ENCODE data around the gene IP6K2. TPM values are rescaled to one million over a fixed set of nuclear protein-coding genes. Genes with fewer than 3 reads are reported as not detected.

IP6K2 gene
- total RNA-seq, 1 experiment from 2014 or later = 102 TPM

GRCh38 chr3:48700731-48701405, 16.2 kb downstream of the IP6K2 start:
- H3K27me3 ChIP-seq (ENCODE audit: low read length) = no peaks in the 10 kb centered on the region
- TF ChIP-seq EZH2 (IDR thresholded peaks at IDR 0.05; ENCODE audit: low read length, unreplicated experiment) = no peak
- TF ChIP-seq CTCF (conservative IDR thresholded peaks at IDR 0.05; ENCODE audit: low read depth, low read length) = no peak
- no peak for TF ChIP-seq EZH2phosphoT487 (IDR thresholded peaks at IDR 0.05; ENCODE audit: borderline replicate concordance, low read length)
- peaks cover 96% of the 10 kb centered on the region for H3K79me2 ChIP-seq (ENCODE audit: low read length)
- no peak overlapping the region for H3K27ac ChIP-seq (ENCODE audit: low read length)
- no peak overlapping the region for H3K9ac ChIP-seq (ENCODE audit: low read length)
- ATAC-seq = no peak; the same call in none of the 2 replicates
- ChIA-PET CTCF (no interaction called here), POLR2A (ENCODE audit: unreplicated experiment) (no interaction called here)
- no peak for DNase-seq
- no peaks in the 10 kb centered on the region for H3F3A ChIP-seq (ENCODE audit: low read length, unreplicated experiment)
- no peak overlapping the region for H3K4me3 ChIP-seq (ENCODE audit: low read length)
- H3K36me3 ChIP-seq (ENCODE audit: low read depth, low read length) = peaks cover 47% of the 10 kb centered on the region
- H3K9me3 ChIP-seq (ENCODE audit: low read length) = no peaks in the 10 kb centered on the region
- no TSS peak for BruUV-seq (replicated peaks)
- no peaks in the 10 kb centered on the region for H3K9me2 ChIP-seq (replicated peaks; ENCODE audit: low read length)
- no peak overlapping the region for H3K4me2 ChIP-seq (ENCODE audit: low read length)
- intact Hi-C loops (cut with micrococcal nuclease) = no loop called here
- no peak overlapping the region for H2AFZ ChIP-seq (ENCODE audit: low read length)
- H4K20me1 ChIP-seq (ENCODE audit: low read length) = peaks cover 58% of the 10 kb centered on the region
- peaks cover 11% of the 10 kb centered on the region; the same call in 1 of the 2 replicates for H3K4me1 ChIP-seq (ENCODE audit: insufficient read depth, low read length)

GRCh38 chr3:48698891-48699290, 18.1 kb downstream of the IP6K2 start:
- BruUV-seq (replicated peaks) = no TSS peak
- peaks cover 53% of the 10 kb centered on the region for H3K36me3 ChIP-seq (ENCODE audit: low read depth, low read length)
- intact Hi-C loops (cut with micrococcal nuclease) = loop anchor here (2.0 kb wide), 1 partner anchor 42 kb away; no protein-coding TSS in a partner anchor
- CTCF ChIA-PET = no interaction called here
- H3K4me1 ChIP-seq (ENCODE audit: insufficient read depth, low read length) = peaks cover 22% of the 10 kb centered on the region; the same call in 1 of the 2 replicates
- H3K4me2 ChIP-seq (ENCODE audit: low read length) = no peak overlapping the region
- H3K27ac ChIP-seq (ENCODE audit: low read length) = no peak overlapping the region
- no peak overlapping the region for H3K9ac ChIP-seq (ENCODE audit: low read length)
- POLR2A ChIA-PET (ENCODE audit: unreplicated experiment) = no interaction called here
- H4K20me1 ChIP-seq (ENCODE audit: low read length) = peaks cover 61% of the 10 kb centered on the region
- no peaks in the 10 kb centered on the region for H3K9me3 ChIP-seq (ENCODE audit: low read length)
- H2AFZ ChIP-seq (ENCODE audit: low read length) = no peak overlapping the region
- TF ChIP-seq CTCF (conservative IDR thresholded peaks at IDR 0.05; ENCODE audit: low read depth, low read length) = no peak
- no peak for TF ChIP-seq EZH2phosphoT487 (IDR thresholded peaks at IDR 0.05; ENCODE audit: borderline replicate concordance, low read length)
- no peak for TF ChIP-seq EZH2 (IDR thresholded peaks at IDR 0.05; ENCODE audit: low read length, unreplicated experiment)
- H3K79me2 ChIP-seq (ENCODE audit: low read length) = peaks cover 90% of the 10 kb centered on the region
- H3F3A ChIP-seq (ENCODE audit: low read length, unreplicated experiment) = no peaks in the 10 kb centered on the region
- H3K27me3 ChIP-seq (ENCODE audit: low read length) = no peaks in the 10 kb centered on the region
- H3K9me2 ChIP-seq (replicated peaks; ENCODE audit: low read length) = no peaks in the 10 kb centered on the region
- no peak for ATAC-seq
- no peak overlapping the region for H3K4me3 ChIP-seq (ENCODE audit: low read length)
- no peak for DNase-seq

- H4K20me1 ChIP-seq (ENCODE audit: low read length) = peaks cover 63% of the 10 kb centered on the region
- H3K4me2 ChIP-seq (ENCODE audit: low read length) = no peak overlapping the region
- no peak overlapping the region for H3K4me3 ChIP-seq (ENCODE audit: low read length)
- no peaks in the 10 kb centered on the region for H3F3A ChIP-seq (ENCODE audit: low read length, unreplicated experiment)
- ATAC-seq (peak; percentile 27), DNase-seq (peak; percentile 31)
- TF ChIP-seq EZH2phosphoT487 (IDR thresholded peaks at IDR 0.05; ENCODE audit: borderline replicate concordance, low read length) (no peak), CTCF (conservative IDR thresholded peaks at IDR 0.05; ENCODE audit: low read depth, low read length) (peak; percentile 44; the same call in 1 of the 2 replicates), EZH2 (IDR thresholded peaks at IDR 0.05; ENCODE audit: low read length, unreplicated experiment) (no peak)
- H3K27me3 ChIP-seq (ENCODE audit: low read length) = no peaks in the 10 kb centered on the region
- H3K36me3 ChIP-seq (ENCODE audit: low read depth, low read length) = peaks cover 61% of the 10 kb centered on the region
- H3K9ac ChIP-seq (ENCODE audit: low read length) = no peak overlapping the region
- no peaks in the 10 kb centered on the region for H3K9me3 ChIP-seq (ENCODE audit: low read length)
- no peaks in the 10 kb centered on the region for H3K9me2 ChIP-seq (replicated peaks; ENCODE audit: low read length)
- POLR2A ChIA-PET (ENCODE audit: unreplicated experiment) = no interaction called here
- no TSS peak for BruUV-seq (replicated peaks)
- H3K4me1 ChIP-seq (ENCODE audit: insufficient read depth, low read length) = peaks cover 22% of the 10 kb centered on the region; the same call in 1 of the 2 replicates
- no peak overlapping the region for H3K27ac ChIP-seq (ENCODE audit: low read length)
- peaks cover 88% of the 10 kb centered on the region for H3K79me2 ChIP-seq (ENCODE audit: low read length)
- H2AFZ ChIP-seq (ENCODE audit: low read length) = no peak overlapping the region
- CTCF ChIA-PET = interaction anchor here (0.6 to 1.1 kb wide), 3 partner anchors 11 to 248 kb away, joined by 3 to 4 read pairs (median 3); no protein-coding TSS in a partner anchor
- intact Hi-C loops (cut with micrococcal nuclease) = loop anchor here (2.0 kb wide), 1 partner anchor 43 kb away; no protein-coding TSS in a partner anchor
Measured at GRCh38 chr3:48697952-48698351, 19.1 kb downstream of the IP6K2 start.
